WTC11 (cell line): ENCODE measurements around the gene FAM131C.

ENCODE experiments used
- CREB1 ChIP-seq: sonication (generic); formaldehyde crosslinking; IDR thresholded peaks from 2 replicates; pipeline ENCODE4 v1.8.0; 2023; ENCODE audit warnings: mild to moderate bottlenecking, missing genetic modification reagents
- ETV6 ChIP-seq: sonication (generic); formaldehyde crosslinking; IDR thresholded peaks from 2 replicates; pipeline ENCODE4 v1.8.1; 2022; ENCODE audit warnings: mild to moderate bottlenecking, missing genetic modification reagents
- MYBL2 ChIP-seq: sonication (generic); formaldehyde crosslinking; IDR thresholded peaks from 2 replicates; pipeline ENCODE4 v1.8.1; 2023; ENCODE audit warnings: mild to moderate bottlenecking, moderate library complexity, missing genetic modification reagents
- NFE2L1 ChIP-seq: sonication (generic); formaldehyde crosslinking; IDR thresholded peaks from 2 replicates; pipeline ENCODE4 v1.8.1; 2023; ENCODE audit warnings: missing genetic modification reagents
- TCF7 ChIP-seq: sonication (generic); formaldehyde crosslinking; IDR thresholded peaks from 2 replicates; pipeline ENCODE4 v1.8.0; 2022; ENCODE audit warnings: mild to moderate bottlenecking, low read depth, missing genetic modification reagents, moderate library complexity
- TEAD1 ChIP-seq: sonication (generic); formaldehyde crosslinking; IDR thresholded peaks from 2 replicates; pipeline ENCODE4 v1.8.0; 2022; ENCODE audit warnings: mild to moderate bottlenecking, missing genetic modification reagents
- TEAD4 ChIP-seq: sonication (generic); formaldehyde crosslinking; IDR thresholded peaks from 2 replicates; pipeline ENCODE4 v1.8.0; 2022; ENCODE audit warnings: mild to moderate bottlenecking, missing genetic modification reagents
- ZBTB21 ChIP-seq: sonication (generic); formaldehyde crosslinking; IDR thresholded peaks from 2 replicates; pipeline ENCODE4 v1.8.1; 2023; ENCODE audit warnings: mild to moderate bottlenecking, missing genetic modification reagents, borderline replicate concordance
- ZNF416 ChIP-seq: fragments of 250-450 bp; sonication (Bioruptor Pico); IDR thresholded peaks from 2 replicates; pipeline ENCODE4 v1.9.0; 2021; ENCODE audit warnings: mild to moderate bottlenecking, inconsistent platforms
- TF ChIP-seq, protein P1 (sequence below): fragments of 200-600 bp; IDR thresholded peaks from 2 replicates; pipeline ENCODE4 v1.8.0; 2022; ENCODE audit warnings: antibody characterized with exemption
- TF ChIP-seq, protein P2 (sequence below): sonication (generic); formaldehyde crosslinking; IDR thresholded peaks from 2 replicates; pipeline ENCODE4 v1.8.1; 2023; ENCODE audit warnings: mild to moderate bottlenecking, missing genetic modification reagents, borderline replicate concordance
- TF ChIP-seq, protein P3 (sequence below): sonication (generic); formaldehyde crosslinking; IDR thresholded peaks from 2 replicates; pipeline ENCODE4 v1.8.0; 2022; ENCODE audit warnings: missing genetic modification reagents
- TF ChIP-seq, protein P4 (sequence below): sonication (generic); formaldehyde crosslinking; IDR thresholded peaks from 2 replicates; pipeline ENCODE4 v1.8.1; 2022; ENCODE audit warnings: low read depth, missing genetic modification reagents, borderline replicate concordance

DNA sequence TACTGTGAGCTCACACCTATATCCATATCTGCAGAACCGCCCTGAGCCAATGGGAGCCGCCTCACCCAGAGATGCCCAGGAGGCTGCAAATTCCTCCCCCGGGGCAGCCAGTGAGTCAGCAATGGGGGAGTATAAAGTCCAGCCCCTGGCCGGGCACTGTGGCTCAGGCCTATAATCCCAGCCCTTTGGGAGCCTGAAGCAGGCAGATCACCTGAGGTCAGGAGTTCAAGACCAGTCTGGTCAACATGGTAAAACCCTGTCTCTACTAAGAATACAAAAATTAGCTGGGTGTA lies 34.9 kb downstream of the FAM131C start:
- TF ChIP-seq TCF7 (CRISPR knock-in tag) (no peak), CREB1 (CRISPR knock-in tag) (no peak), NFE2L1 (CRISPR knock-in tag) (no peak), MYBL2 (CRISPR knock-in tag) (no peak), ZNF416 (CRISPR knock-in tag) (no peak), ETV6 (no peak), TEAD1 (no peak), ZBTB21 (CRISPR knock-in tag) (no peak), TEAD4 (CRISPR knock-in tag) (no peak)
- TF ChIP-seq, protein P1, sequence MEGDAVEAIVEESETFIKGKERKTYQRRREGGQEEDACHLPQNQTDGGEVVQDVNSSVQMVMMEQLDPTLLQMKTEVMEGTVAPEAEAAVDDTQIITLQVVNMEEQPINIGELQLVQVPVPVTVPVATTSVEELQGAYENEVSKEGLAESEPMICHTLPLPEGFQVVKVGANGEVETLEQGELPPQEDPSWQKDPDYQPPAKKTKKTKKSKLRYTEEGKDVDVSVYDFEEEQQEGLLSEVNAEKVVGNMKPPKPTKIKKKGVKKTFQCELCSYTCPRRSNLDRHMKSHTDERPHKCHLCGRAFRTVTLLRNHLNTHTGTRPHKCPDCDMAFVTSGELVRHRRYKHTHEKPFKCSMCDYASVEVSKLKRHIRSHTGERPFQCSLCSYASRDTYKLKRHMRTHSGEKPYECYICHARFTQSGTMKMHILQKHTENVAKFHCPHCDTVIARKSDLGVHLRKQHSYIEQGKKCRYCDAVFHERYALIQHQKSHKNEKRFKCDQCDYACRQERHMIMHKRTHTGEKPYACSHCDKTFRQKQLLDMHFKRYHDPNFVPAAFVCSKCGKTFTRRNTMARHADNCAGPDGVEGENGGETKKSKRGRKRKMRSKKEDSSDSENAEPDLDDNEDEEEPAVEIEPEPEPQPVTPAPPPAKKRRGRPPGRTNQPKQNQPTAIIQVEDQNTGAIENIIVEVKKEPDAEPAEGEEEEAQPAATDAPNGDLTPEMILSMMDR: no peak
- TF ChIP-seq, protein P2, sequence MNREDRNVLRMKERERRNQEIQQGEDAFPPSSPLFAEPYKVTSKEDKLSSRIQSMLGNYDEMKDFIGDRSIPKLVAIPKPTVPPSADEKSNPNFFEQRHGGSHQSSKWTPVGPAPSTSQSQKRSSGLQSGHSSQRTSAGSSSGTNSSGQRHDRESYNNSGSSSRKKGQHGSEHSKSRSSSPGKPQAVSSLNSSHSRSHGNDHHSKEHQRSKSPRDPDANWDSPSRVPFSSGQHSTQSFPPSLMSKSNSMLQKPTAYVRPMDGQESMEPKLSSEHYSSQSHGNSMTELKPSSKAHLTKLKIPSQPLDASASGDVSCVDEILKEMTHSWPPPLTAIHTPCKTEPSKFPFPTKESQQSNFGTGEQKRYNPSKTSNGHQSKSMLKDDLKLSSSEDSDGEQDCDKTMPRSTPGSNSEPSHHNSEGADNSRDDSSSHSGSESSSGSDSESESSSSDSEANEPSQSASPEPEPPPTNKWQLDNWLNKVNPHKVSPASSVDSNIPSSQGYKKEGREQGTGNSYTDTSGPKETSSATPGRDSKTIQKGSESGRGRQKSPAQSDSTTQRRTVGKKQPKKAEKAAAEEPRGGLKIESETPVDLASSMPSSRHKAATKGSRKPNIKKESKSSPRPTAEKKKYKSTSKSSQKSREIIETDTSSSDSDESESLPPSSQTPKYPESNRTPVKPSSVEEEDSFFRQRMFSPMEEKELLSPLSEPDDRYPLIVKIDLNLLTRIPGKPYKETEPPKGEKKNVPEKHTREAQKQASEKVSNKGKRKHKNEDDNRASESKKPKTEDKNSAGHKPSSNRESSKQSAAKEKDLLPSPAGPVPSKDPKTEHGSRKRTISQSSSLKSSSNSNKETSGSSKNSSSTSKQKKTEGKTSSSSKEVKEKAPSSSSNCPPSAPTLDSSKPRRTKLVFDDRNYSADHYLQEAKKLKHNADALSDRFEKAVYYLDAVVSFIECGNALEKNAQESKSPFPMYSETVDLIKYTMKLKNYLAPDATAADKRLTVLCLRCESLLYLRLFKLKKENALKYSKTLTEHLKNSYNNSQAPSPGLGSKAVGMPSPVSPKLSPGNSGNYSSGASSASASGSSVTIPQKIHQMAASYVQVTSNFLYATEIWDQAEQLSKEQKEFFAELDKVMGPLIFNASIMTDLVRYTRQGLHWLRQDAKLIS (CRISPR knock-in tag): no peak
- TF ChIP-seq, protein P3, sequence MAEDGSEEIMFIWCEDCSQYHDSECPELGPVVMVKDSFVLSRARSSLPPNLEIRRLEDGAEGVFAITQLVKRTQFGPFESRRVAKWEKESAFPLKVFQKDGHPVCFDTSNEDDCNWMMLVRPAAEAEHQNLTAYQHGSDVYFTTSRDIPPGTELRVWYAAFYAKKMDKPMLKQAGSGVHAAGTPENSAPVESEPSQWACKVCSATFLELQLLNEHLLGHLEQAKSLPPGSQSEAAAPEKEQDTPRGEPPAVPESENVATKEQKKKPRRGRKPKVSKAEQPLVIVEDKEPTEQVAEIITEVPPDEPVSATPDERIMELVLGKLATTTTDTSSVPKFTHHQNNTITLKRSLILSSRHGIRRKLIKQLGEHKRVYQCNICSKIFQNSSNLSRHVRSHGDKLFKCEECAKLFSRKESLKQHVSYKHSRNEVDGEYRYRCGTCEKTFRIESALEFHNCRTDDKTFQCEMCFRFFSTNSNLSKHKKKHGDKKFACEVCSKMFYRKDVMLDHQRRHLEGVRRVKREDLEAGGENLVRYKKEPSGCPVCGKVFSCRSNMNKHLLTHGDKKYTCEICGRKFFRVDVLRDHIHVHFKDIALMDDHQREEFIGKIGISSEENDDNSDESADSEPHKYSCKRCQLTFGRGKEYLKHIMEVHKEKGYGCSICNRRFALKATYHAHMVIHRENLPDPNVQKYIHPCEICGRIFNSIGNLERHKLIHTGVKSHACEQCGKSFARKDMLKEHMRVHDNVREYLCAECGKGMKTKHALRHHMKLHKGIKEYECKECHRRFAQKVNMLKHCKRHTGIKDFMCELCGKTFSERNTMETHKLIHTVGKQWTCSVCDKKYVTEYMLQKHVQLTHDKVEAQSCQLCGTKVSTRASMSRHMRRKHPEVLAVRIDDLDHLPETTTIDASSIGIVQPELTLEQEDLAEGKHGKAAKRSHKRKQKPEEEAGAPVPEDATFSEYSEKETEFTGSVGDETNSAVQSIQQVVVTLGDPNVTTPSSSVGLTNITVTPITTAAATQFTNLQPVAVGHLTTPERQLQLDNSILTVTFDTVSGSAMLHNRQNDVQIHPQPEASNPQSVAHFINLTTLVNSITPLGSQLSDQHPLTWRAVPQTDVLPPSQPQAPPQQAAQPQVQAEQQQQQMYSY (CRISPR knock-in tag): no peak
- TF ChIP-seq, protein P4, sequence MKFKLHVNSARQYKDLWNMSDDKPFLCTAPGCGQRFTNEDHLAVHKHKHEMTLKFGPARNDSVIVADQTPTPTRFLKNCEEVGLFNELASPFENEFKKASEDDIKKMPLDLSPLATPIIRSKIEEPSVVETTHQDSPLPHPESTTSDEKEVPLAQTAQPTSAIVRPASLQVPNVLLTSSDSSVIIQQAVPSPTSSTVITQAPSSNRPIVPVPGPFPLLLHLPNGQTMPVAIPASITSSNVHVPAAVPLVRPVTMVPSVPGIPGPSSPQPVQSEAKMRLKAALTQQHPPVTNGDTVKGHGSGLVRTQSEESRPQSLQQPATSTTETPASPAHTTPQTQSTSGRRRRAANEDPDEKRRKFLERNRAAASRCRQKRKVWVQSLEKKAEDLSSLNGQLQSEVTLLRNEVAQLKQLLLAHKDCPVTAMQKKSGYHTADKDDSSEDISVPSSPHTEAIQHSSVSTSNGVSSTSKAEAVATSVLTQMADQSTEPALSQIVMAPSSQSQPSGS (CRISPR knock-in tag): no peak
